Measurements from ENCODE around the gene CC2D2B.

DNA sequence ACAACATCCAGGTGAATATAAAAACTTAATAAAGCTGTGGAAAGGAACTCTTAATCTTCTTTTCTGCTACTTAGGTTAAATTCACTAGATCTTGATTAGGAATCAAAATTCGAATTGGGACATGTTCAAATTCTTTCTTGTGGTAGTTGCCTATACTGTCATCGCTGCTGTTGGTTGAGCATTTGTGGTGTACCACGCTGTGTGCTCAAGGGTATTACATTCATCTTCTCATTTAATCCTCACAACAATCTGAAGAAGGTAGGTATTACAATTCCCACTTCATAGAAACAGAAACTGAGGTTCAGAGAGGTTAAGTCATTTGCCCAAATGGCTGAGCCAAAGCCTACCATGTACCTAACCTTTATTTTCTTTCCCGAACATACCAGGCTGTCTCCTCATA, 39.9 kb upstream of the CC2D2B start:
- TF ChIP-seq, protein P1, sequence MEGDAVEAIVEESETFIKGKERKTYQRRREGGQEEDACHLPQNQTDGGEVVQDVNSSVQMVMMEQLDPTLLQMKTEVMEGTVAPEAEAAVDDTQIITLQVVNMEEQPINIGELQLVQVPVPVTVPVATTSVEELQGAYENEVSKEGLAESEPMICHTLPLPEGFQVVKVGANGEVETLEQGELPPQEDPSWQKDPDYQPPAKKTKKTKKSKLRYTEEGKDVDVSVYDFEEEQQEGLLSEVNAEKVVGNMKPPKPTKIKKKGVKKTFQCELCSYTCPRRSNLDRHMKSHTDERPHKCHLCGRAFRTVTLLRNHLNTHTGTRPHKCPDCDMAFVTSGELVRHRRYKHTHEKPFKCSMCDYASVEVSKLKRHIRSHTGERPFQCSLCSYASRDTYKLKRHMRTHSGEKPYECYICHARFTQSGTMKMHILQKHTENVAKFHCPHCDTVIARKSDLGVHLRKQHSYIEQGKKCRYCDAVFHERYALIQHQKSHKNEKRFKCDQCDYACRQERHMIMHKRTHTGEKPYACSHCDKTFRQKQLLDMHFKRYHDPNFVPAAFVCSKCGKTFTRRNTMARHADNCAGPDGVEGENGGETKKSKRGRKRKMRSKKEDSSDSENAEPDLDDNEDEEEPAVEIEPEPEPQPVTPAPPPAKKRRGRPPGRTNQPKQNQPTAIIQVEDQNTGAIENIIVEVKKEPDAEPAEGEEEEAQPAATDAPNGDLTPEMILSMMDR (conservative IDR thresholded peaks at IDR 0.05), result no peak
- TF ChIP-seq EZH2 (IDR thresholded peaks at IDR 0.05; ENCODE audit: low read depth), result no peak

All from PC-9 (cell line).